PFSK-1 (cell line): ENCODE results near the gene C9orf43.

ENCODE experiments used
- POLR2AphosphoS5 ChIP-seq: IDR thresholded peaks from 2 replicates; pipeline ENCODE4 v1.6.1; 2012; ENCODE audit warnings: low read depth, mild to moderate bottlenecking, control low read depth, low read length, moderate library complexity
- SIN3A ChIP-seq: IDR thresholded peaks from 2 replicates; pipeline ENCODE4 v1.6.1; 2012; ENCODE audit warnings: mild to moderate bottlenecking, low read length, moderate library complexity, borderline replicate concordance; ENCODE audit not compliant: insufficient read depth

DNA sequence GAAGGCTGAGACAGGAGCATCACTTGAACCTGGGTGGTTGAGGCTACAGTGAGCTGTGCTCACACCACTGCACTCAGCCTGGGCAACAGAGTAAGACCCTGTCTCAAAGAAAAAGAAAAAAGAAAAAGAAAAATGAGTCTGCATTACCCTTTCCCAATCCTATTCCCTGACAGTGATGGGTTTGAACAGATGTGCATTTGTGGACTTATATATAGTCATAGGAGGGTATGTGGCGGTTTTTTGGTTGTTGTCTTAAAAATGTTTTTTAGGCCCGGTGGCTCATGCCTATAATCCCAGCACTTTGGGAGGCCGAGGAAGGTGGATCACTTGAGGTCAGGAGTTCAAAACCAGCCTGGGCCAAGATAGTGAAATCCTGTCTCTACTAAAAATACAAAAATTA is 47.2 kb upstream of the C9orf43 start:
- no peak for TF ChIP-seq POLR2AphosphoS5
- no peak for TF ChIP-seq SIN3A
